SH-SY5Y (cell line): ENCODE results near the gene CST3.

ENCODE experiments used
- GATA2 ChIP-seq: IDR thresholded peaks from 2 replicates; pipeline ENCODE4 v1.6.1; 2011; ENCODE audit warnings: mild to moderate bottlenecking, low read depth, low read length
- GATA3 ChIP-seq: IDR thresholded peaks from 2 replicates; pipeline ENCODE4 v1.6.1; 2011; ENCODE audit warnings: low read depth, mild to moderate bottlenecking, low read length, moderate library complexity

CST3 gene

GRCh38 chr20:23638309-23638708 lies 554 bp upstream of the CST3 start:
- TF ChIP-seq GATA2 (no peak), GATA3 (no peak)

- no peak for TF ChIP-seq GATA3
- TF ChIP-seq GATA2 = no peak
Observed at GRCh38 chr20:23636908-23637281, 860 bp downstream of the CST3 start.

- no peak for TF ChIP-seq GATA3
- TF ChIP-seq GATA2 = no peak
Observed at GRCh38 chr20:23636182-23636907, 1.4 kb downstream of the CST3 start.

- TF ChIP-seq GATA3 = no peak
- no peak for TF ChIP-seq GATA2
Observed at GRCh38 chr20:23634985-23635767, 2.6 kb downstream of the CST3 start.

- no peak for TF ChIP-seq GATA2
- TF ChIP-seq GATA3 = no peak
Observed at GRCh38 chr20:23634044-23634801, 3.5 kb downstream of the CST3 start.

- TF ChIP-seq GATA2 (no peak), GATA3 (no peak)
Observed at GRCh38 chr20:23632711-23633573, 4.8 kb downstream of the CST3 start.

- no peak for TF ChIP-seq GATA2
- TF ChIP-seq GATA3 = no peak
Observed at GRCh38 chr20:23631981-23632710, 5.6 kb downstream of the CST3 start.

GRCh38 chr20:23631226-23631822 lies 6.4 kb downstream of the CST3 start:
- TF ChIP-seq GATA2 = no peak
- no peak for TF ChIP-seq GATA3

GRCh38 chr20:23630392-23630849 lies 7.3 kb downstream of the CST3 start:
- no peak for TF ChIP-seq GATA3

GRCh38 chr20:23629542-23630391 lies 8.0 kb downstream of the CST3 start:
- no peak for TF ChIP-seq GATA3
- TF ChIP-seq GATA2 = no peak

- no peak for TF ChIP-seq GATA2
- no peak for TF ChIP-seq GATA3
Observed at GRCh38 chr20:23629017-23629541, 8.7 kb downstream of the CST3 start.
